H1 (cell line): Measurements from ENCODE around the gene MPPE1. TPM values are rescaled to one million over a fixed set of nuclear protein-coding genes. Genes with fewer than 3 reads are reported as not detected.

ENCODE experiments used
- GABPA ChIP-seq: IDR thresholded peaks from 2 replicates; pipeline ENCODE4 v1.6.1; 2011; ENCODE audit warnings: mild to moderate bottlenecking, low read length, moderate library complexity, borderline replicate concordance; ENCODE audit not compliant: insufficient read depth
- SAP30 ChIP-seq: fragments of 300-600 bp; sonication (generic); IDR thresholded peaks from 2 replicates; pipeline ENCODE4 v1.7.1; 2012; ENCODE audit warnings: low read length, moderate library complexity, mild to moderate bottlenecking, inconsistent platforms; ENCODE audit not compliant: insufficient read depth, insufficient replicate concordance
- SIN3A ChIP-seq, 2 experiments: IDR thresholded peaks in 1 of 2; conservative IDR thresholded peaks in 1 of 2; 2 replicates each; pipeline ENCODE4 v1.6.1; 2011 to 2012; ENCODE audit warnings: low read length in 2 of 2, improper control_type of control experiment in 1 of 2, low read depth in 1 of 2, mild to moderate bottlenecking in 1 of 2
- polyA plus RNA-seq, 7 experiments: library from polyadenylated mRNA; depleted of rRNA in 3 of 7; stranded (reverse) in 5 of 7; unstranded in 2 of 7; fragments of >200 nt in 5 of 7; fragments of 200-250 nt in 2 of 7; gene quantifications; 1 replicate in 5 of 7; 2 replicates in 1 of 7; 4 replicates in 1 of 7; pipeline versions ENCODE4 v1.2.1 to v1.2.3, GENCODE V29; 2011 to 2013; ENCODE audit warnings: missing spikeins in 2 of 7, mixed read lengths in 2 of 7
- total RNA-seq: library from RNA; stranded (reverse); fragmentation: NEBNext Ultra II Directional; extraction: Animal tissue kit (Norgen Biotek cat#: 25700); gene quantifications from 2 replicates; pipeline ENCODE4 v1.2.1, GENCODE V29; 2021

MPPE1 gene
- total and polyA plus RNA-seq, 2 of the 8 experiments (the other 6 are each of a cell fraction or from before 2014, with no cell fraction given) = 13.7 to 20.9 TPM

- TF ChIP-seq SIN3A (conservative IDR thresholded peaks at IDR 0.05 in 1 of 2, IDR thresholded peaks at IDR 0.05 in 1 of 2; ENCODE audit: low read depth in 1 of 2, low read length in 2 of 2) (0 out of 4 replicates have a peak, but pooled peaks of 1 of the 2 experiments have one; percentile 5), GABPA (no peak), SAP30 (no peak)
These were observed 56.2 kb downstream of the MPPE1 start (continued) for GRCh38 chr18:11851806-11852337.
